Karpas-422 (cell line): ENCODE results near the gene TUBA3E. TPM values are rescaled to one million over a fixed set of nuclear protein-coding genes. Genes with fewer than 3 reads are reported as not detected.
"Not testable (repeated sequence)": the region's sequence is repeated elsewhere in the genome, so short reads cannot be mapped to it uniquely, and the experiment has no call there.

Experiments used
- DNase-seq: peaks from one replicate; pipeline ENCODE4 v3.0.0-alpha.2; 2015
- H2AFZ ChIP-seq: fragments of 200-600 bp; sonication (generic); 2 replicates; pipeline ENCODE4 v1.6.1; 2014; ENCODE audit warnings: antibody characterized with exemption, low read length, mixed read lengths
- H3K27ac ChIP-seq: fragments of 200-600 bp; sonication (generic); 2 replicates; pipeline ENCODE4 v1.5.1; 2014; ENCODE audit warnings: mild to moderate bottlenecking, low read length, moderate library complexity
- H3K27me3 ChIP-seq: fragments of 200-600 bp; sonication (generic); 2 replicates; pipeline ENCODE4 v1.6.1; 2014; ENCODE audit warnings: low read length, mixed read lengths
- H3K36me3 ChIP-seq: fragments of 200-600 bp; sonication (generic); 2 replicates; pipeline ENCODE4 v1.6.1; 2014; ENCODE audit warnings: low read length, mixed read lengths; ENCODE audit not compliant: insufficient read depth
- H3K4me1 ChIP-seq: fragments of 200-600 bp; sonication (generic); 2 replicates; pipeline ENCODE4 v1.6.1; 2014; ENCODE audit warnings: mild to moderate bottlenecking, low read length, mixed read lengths
- H3K4me2 ChIP-seq: fragments of 200-600 bp; sonication (generic); 2 replicates; pipeline ENCODE4 v1.6.1; 2014; ENCODE audit warnings: low read length, low read depth, mild to moderate bottlenecking; ENCODE audit not compliant: poor library complexity, severe bottlenecking
- H3K4me3 ChIP-seq: fragments of 200-600 bp; sonication (generic); 2 replicates; pipeline ENCODE4 v1.5.1; 2014; ENCODE audit warnings: mild to moderate bottlenecking, antibody characterized with exemption, low read length, mixed read lengths
- H3K79me2 ChIP-seq: fragments of 200-600 bp; sonication (generic); 2 replicates; pipeline ENCODE4 v1.6.1; 2014; ENCODE audit warnings: mild to moderate bottlenecking, low read length, mixed read lengths
- H3K9ac ChIP-seq: fragments of 200-600 bp; sonication (generic); 2 replicates; pipeline ENCODE4 v1.6.0; 2014; ENCODE audit warnings: low read length
- H3K9me2 ChIP-seq: fragments of 200-600 bp; sonication (generic), shearing (Covaris generic); replicated peaks from 2 replicates; pipeline ENCODE4 v1.6.0; 2014; ENCODE audit warnings: mild to moderate bottlenecking, low read length, moderate library complexity; ENCODE audit not compliant: insufficient read depth
- H3K9me3 ChIP-seq: fragments of 300-700, 200-600 bp; sonication (generic); 2 replicates; pipeline ENCODE4 v1.6.1; 2014; ENCODE audit warnings: low read length, mixed read lengths
- H4K20me1 ChIP-seq: fragments of 200-600 bp; sonication (generic); 2 replicates; pipeline ENCODE4 v1.6.1; 2014; ENCODE audit warnings: mild to moderate bottlenecking, antibody characterized with exemption, low read length, low read depth; ENCODE audit not compliant: insufficient read depth
- total RNA-seq: library from RNA; depleted of rRNA; stranded (reverse); fragments of >200 nt; shearing (Covaris generic); gene quantifications from 2 replicates; pipeline ENCODE4 v1.2.3, GENCODE V29; 2014; ENCODE audit warnings: low replicate concordance

Gene TUBA3E
- total RNA-seq, 1 experiment from 2014 or later = not detected

GRCh38 chr2:130203150-130203549 lies 4.9 kb upstream of the TUBA3E start:
- not testable (repeated sequence) for H3K27me3 ChIP-seq, H3K4me3 ChIP-seq, H3K4me2 ChIP-seq, H3K79me2 ChIP-seq, H3K9me3 ChIP-seq, DNase-seq, H2AFZ ChIP-seq, H4K20me1 ChIP-seq, H3K9ac ChIP-seq, H3K9me2 ChIP-seq, H3K36me3 ChIP-seq, H3K27ac ChIP-seq, H3K4me1 ChIP-seq

GRCh38 chr2:130202518-130202917 lies 4.3 kb upstream of the TUBA3E start:
- not testable (repeated sequence) for H2AFZ ChIP-seq, H3K4me3 ChIP-seq, H3K9me2 ChIP-seq, H3K9me3 ChIP-seq, H4K20me1 ChIP-seq, H3K27me3 ChIP-seq, H3K4me1 ChIP-seq, H3K79me2 ChIP-seq, DNase-seq, H3K9ac ChIP-seq, H3K27ac ChIP-seq, H3K4me2 ChIP-seq, H3K36me3 ChIP-seq

- H3K79me2 ChIP-seq, DNase-seq, H3K9me2 ChIP-seq, H3K27ac ChIP-seq, H3K4me1 ChIP-seq, H3K9me3 ChIP-seq, H3K9ac ChIP-seq, H4K20me1 ChIP-seq, H3K27me3 ChIP-seq, H2AFZ ChIP-seq, H3K4me3 ChIP-seq, H3K4me2 ChIP-seq, H3K36me3 ChIP-seq: not testable (repeated sequence)
These were observed 2.2 kb downstream of the TUBA3E start for GRCh38 chr2:130196052-130196451.

GRCh38 chr2:130195089-130195635 lies 3.1 kb downstream of the TUBA3E start:
- not testable (repeated sequence) for H3K9ac ChIP-seq, H3K9me2 ChIP-seq, H3K27ac ChIP-seq, H4K20me1 ChIP-seq, DNase-seq, H3K36me3 ChIP-seq, H3K79me2 ChIP-seq, H3K4me1 ChIP-seq, H3K4me3 ChIP-seq, H2AFZ ChIP-seq, H3K9me3 ChIP-seq, H3K4me2 ChIP-seq, H3K27me3 ChIP-seq

- H3K9me2 ChIP-seq, DNase-seq, H3K27ac ChIP-seq, H4K20me1 ChIP-seq, H3K9ac ChIP-seq, H3K4me2 ChIP-seq, H2AFZ ChIP-seq, H3K4me3 ChIP-seq, H3K9me3 ChIP-seq, H3K36me3 ChIP-seq, H3K4me1 ChIP-seq, H3K79me2 ChIP-seq, H3K27me3 ChIP-seq: not testable (repeated sequence)
These were observed 4.4 kb downstream of the TUBA3E start for GRCh38 chr2:130193824-130194223.

- not testable (repeated sequence) for H3K9me3 ChIP-seq, H3K4me1 ChIP-seq, H3K9ac ChIP-seq, H3K79me2 ChIP-seq, H3K27me3 ChIP-seq, H3K9me2 ChIP-seq, H3K27ac ChIP-seq, H3K4me2 ChIP-seq, H2AFZ ChIP-seq, DNase-seq, H3K4me3 ChIP-seq, H3K36me3 ChIP-seq, H4K20me1 ChIP-seq
These were observed 5.8 kb downstream of the TUBA3E start for GRCh38 chr2:130192451-130192850.

GRCh38 chr2:130191319-130191718 lies 6.9 kb downstream of the TUBA3E start:
- H4K20me1 ChIP-seq, H3K4me2 ChIP-seq, H3K9ac ChIP-seq, H3K79me2 ChIP-seq, H3K27me3 ChIP-seq, H3K4me1 ChIP-seq, H3K9me3 ChIP-seq, DNase-seq, H3K4me3 ChIP-seq, H3K36me3 ChIP-seq, H3K9me2 ChIP-seq, H2AFZ ChIP-seq, H3K27ac ChIP-seq: not testable (repeated sequence)

GRCh38 chr2:130190237-130190636 lies 8.0 kb downstream of the TUBA3E start:
- Histone ChIP-seq H4K20me1 (no peaks in the 10 kb centered on the region), H3K79me2 (no peaks in the 10 kb centered on the region), H3K4me2 (no peak overlapping the region), H3K4me1 (no peaks in the 10 kb centered on the region), H3K27ac (no peak overlapping the region), H3K36me3 (no peaks in the 10 kb centered on the region; the same call in 1 of the 2 replicates), H3K9me2 (no peaks in the 10 kb centered on the region), H3K9me3 (no peaks in the 10 kb centered on the region), H3K4me3 (no peak overlapping the region), H3K27me3 (no peaks in the 10 kb centered on the region), H3K9ac (no peak overlapping the region), H2AFZ (no peak overlapping the region)
- DNase-seq = no peak

GRCh38 chr2:130188958-130189357 lies 9.3 kb downstream of the TUBA3E start:
- H4K20me1 ChIP-seq, H3K4me1 ChIP-seq, H3K9ac ChIP-seq, H3K79me2 ChIP-seq, H3K9me3 ChIP-seq, H3K4me3 ChIP-seq, DNase-seq, H3K4me2 ChIP-seq, H3K27me3 ChIP-seq, H3K27ac ChIP-seq, H3K9me2 ChIP-seq, H3K36me3 ChIP-seq, H2AFZ ChIP-seq: not testable (repeated sequence)
